NCI-H2171 treated with DMSO at 0.1 percent for 48 hours (cell line): ENCODE data around the gene PARN.
"Not testable (repeated sequence)": the region's sequence is repeated elsewhere in the genome, so short reads cannot be mapped to it uniquely, and the experiment has no call there.

Experiments
- DNase-seq: peaks from one replicate; lab custom pipeline; 2025; lab: John Stamatoyannopoulos, UW

PARN gene

DNA sequence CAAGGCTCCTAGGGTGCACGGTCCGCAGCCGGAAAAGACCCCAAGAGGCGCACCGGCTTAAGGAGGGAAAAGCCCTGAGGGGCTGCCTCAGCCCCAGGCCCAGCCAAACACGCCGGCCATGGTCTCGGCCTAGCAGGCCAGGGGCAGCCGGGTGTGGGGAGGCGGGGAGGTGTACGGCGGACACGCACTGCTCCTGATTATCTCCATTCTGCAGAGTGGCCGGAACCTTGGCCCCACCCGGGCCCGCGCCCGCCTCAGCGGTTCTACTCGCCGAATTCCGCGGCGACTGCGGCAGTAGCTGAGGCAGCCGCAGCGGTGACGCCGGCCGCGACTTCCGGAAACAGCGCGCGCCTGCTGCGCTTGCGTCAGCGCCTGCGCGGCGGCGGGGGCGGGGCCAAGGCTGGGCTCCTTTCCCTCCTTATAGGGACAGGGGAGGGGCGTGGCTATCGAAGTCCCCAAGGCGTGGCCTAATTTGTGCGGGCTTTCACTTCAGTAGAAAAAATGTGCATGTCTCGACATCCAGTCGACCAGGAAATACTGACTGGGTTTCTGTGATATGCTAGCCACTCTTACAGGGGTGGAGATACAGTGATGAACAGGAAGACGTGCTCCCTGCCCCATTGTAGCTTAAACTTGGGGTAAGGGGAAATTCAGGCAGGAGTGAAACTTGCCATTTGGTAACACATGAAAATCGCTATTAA lies at the start of gene PARN:
PARN (minus strand) TSS at position 342 of the 701 bp plus-strand sequence; CDS start at position 207, 135 bp downstream.
- peak; percentile 96 for DNase-seq

- no peak for DNase-seq
Observed at GRCh38 chr16:14678748-14679497, 48.9 kb upstream of the PARN start.

DNA sequence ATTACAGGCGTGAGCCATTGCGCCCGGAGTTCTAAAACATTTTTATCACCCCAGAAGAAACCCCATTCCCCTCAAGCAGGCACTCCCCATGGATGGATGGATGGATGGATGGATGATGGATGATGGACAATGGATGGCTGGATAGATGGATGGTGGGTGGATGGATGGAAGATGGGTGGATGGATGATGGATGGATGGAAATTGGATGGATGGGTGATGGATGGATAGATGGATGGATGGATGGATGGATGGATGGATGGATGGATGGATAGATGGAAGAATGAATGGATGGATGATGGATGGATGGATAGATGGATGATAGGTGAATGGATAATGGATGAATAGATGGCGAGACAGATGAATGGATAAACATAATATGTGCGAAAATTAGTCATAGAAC lies 47.6 kb upstream of the PARN start:
- DNase-seq, result no peak

DNA sequence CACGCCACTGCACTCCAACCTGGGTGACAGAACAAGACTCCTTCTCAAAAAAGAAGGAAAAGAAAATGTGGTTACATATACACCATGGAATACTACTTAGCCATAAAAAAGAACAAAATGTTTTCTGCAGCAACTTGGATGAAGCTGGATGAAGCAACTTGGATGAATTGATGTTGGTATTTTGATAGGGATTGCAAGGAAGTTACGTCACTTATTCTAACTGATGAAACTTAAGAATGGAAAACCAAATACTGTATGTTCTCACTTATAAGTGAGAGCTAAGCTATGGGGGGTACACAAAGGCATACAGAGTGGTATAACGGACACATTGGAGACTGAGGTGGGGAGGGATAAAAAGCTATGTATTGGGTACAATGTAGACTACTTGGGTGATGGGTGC lies 46.6 kb upstream of the PARN start:
- no peak for DNase-seq

DNA sequence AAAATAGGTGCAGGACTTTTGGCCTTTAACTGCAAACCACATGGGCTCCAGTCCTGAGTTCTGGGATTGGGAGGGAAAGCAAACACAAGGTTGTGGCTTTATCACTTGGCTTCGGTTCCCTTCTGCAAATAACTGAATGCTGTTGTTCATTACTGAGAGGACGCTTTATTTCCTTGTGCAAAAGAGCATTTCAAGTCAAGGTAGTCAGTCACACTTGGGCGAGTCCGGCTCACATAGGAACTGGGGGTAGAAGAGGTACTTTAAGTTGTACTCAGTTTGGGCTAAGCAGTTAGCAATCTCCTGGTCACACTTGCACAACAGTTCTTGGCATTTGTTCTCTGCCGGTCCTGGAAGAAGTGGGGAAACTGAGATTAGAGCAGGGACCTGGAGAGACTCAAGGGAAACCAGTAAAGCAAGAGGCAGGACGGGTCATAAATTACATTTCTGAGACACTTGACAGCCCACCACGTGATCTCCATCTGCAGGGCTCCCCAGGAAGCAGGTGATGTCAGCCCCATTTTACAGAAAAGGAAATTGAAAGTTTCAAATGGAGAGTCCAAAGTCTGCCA lies 42.4 kb upstream of the PARN start:
- DNase-seq, result no peak

GRCh38 chr16:14669776-14670175 lies 39.7 kb upstream of the PARN start:
- DNase-seq, result no peak

- DNase-seq, result no peak
Observed at GRCh38 chr16:14668556-14669223, 38.6 kb upstream of the PARN start.

DNA sequence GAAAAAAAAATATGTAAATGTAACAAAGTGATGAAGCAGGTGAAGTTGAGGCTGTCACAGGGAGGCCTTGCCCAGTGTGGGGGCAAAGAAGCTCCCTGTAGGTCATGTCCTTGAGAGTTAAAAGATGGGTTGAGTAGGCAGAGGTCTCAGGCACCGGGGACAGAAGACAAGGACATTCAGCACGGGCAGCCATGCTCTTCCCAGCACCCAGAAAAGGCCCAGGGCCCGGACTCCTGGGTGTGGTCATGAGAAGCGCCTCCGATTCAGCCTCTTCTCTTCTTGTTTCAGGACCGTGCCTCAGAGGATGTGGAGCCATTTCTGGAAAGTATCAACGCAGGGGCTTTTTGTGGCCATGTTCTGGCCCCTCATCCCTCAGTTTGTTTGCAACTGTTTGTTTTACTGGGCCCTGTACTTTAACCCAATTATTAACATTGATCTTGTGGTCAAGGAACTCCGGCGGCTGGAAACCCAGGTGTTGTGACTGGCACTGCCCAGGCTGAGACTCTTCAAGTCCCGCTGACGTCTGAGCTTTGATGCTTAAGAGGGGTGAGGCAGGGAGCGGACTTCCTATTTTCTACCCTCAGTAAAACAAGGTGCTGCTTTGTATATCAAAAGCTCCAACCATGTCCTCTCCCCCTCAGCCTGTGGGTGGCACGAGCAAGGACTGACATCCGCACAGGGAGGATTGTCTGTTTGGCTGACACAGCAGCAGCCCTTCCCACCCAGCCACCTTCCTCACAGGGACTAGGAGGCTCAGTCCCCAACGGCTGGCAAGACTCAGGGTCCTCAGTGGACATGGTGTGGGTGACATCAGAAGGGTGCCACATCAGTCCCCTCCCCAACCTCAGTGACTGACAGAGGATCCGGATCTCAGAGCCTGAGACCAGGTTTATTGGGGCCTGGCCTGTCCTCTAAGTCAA lies 37.5 kb upstream of the PARN start:
- no peak for DNase-seq

- no peak for DNase-seq
Observed at GRCh38 chr16:14658063-14658462, 28.0 kb upstream of the PARN start.

GRCh38 chr16:14652726-14653125 lies 22.7 kb upstream of the PARN start:
- DNase-seq, result no peak

GRCh38 chr16:14650629-14651028 lies 20.6 kb upstream of the PARN start:
- no peak for DNase-seq

DNA sequence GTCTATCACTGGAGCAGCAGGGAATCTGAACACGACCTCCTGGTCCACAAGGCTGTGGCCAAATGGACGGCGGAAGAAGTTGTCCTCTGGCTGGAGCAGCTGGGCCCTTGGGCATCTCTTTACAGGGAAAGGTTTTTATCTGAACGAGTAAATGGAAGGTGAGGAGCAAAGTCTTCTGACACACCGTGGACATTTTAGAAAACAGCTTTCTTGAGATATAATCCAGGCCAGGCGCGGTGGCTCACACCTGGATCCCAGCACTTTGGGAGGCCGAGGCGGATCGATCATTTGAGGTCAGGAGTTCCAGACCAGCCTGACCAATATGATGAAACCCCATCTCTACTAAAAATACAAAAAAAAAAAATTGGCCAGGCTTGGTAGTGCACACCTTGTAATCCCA lies 19.8 kb upstream of the PARN start:
- no peak for DNase-seq

DNA sequence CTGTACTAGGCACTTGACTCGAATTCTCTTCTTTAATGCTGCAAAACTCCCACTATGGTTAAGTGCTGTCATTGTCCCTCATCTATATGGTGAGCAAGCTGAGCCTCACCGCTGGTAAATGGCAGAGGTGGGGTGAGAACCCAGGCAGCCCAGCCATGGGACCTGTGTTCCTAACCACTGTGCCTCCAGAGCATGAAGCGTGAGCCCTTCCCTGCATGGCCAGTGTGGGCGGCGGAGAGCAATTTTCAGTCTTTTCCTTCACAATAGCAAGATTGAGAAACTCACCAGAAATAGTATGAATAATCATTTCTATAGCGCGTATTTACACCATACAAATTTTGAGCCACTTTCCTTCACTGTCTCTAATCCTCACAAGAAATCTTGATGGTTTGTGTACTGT lies 11.9 kb upstream of the PARN start:
- DNase-seq, result no peak

DNA sequence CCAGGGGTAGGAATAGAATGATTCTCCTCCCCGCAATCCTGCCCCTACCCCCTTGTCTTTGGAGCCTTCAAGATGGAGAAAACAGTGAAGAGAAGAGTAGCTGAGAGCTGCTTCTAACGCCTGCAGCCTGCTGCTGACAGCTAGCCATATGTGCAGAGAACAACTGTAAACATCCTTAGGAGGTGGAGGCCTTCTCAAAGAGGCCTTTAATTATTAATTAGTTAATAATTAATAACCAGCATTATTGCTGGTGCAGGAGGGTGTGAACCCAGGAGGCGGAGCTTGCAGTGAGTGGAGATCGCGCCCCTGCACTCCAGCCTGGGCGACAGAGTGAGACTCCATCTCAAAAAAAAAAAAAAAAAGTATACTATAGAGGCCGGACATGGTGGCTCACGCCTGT lies 11.1 kb upstream of the PARN start:
- DNase-seq, result no peak

DNA sequence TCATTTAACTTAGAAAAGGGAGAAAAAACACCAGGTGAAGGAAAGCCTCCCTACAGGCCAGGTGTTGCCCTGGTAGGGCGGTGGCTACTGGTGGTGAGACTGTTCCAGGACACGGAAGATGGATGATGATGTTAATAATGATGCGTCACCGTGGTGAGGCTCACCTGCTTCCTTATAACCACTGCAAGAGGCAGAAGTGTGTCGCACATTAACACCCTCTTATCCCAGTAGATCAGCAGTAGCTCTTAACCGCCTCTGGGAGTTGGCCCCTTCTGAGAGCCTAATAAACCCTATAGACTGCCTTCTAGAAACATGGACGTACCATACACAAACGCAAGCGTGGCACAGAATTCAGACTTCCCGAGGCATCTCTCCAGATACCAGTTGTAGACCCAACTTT lies 10.5 kb upstream of the PARN start:
- DNase-seq, result no peak

- not testable (repeated sequence) for DNase-seq
Observed at GRCh38 chr16:14636951-14637240, 6.8 kb upstream of the PARN start.

- DNase-seq, result not testable (repeated sequence)
Observed at GRCh38 chr16:14636179-14636950, 6.3 kb upstream of the PARN start.

- DNase-seq, result no peak
Observed at GRCh38 chr16:14635395-14636165, 5.5 kb upstream of the PARN start.

DNA sequence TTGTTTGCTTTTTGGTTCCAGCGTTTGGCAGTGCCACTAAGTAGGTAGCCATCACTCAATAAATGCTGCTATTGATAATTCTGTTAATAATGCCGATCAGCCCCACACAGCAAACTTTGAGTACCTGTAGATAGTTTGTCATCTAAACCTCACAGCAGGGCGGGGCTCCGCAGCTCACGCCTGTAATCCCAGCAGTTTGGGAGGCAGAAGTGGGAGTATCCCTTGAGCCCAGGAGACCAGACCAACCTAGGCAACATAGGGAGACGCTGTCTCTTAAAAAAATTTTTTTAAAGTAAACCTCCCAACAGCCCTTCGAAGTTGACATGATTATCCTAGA lies 4.3 kb upstream of the PARN start:
- DNase-seq, result no peak
